T follicular helper cell (primary cell): ENCODE results near the gene FANCC.
"Not testable (repeated sequence)": the region's sequence is repeated elsewhere in the genome, so short reads cannot be mapped to it uniquely, and the experiment has no call there.

ENCODE experiments used
- DNase-seq: peaks from one replicate; pipeline ENCODE4 v3.0.0-alpha.2; 2020; ENCODE audit warnings: low read depth

The FANCC gene

DNA sequence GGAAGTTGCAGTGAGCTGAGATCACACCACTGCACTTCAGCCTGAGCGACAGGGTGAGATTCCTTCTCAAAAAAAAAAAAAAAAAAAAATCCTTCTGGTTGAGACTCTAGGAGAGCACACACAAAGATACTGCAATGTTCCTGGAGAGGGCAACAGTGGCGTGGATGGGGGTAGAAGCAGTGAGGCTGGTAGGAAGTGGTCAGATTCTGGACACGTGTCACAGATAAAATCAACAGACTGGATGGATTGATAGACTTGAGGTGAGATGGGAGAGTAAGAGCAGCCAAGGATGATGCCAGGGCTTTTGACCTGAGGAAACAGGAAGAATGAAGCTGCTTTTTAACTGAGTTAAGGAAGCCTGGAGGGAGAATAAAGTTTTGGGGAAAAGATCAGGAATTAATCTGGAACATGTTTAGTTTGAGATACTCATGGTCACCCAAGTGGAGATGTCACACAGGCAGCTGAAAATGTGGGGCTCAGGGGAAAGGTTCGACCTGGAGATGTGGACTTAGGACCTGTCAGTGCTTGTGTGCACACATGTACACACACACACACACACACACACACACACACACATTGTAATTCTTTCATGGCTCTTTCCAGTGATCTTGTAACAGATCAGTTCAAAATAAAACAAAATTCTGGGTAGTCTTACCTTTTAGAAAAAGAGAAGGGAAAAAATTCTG lies 88.1 kb downstream of the FANCC start:
- DNase-seq, result no peak

DNA sequence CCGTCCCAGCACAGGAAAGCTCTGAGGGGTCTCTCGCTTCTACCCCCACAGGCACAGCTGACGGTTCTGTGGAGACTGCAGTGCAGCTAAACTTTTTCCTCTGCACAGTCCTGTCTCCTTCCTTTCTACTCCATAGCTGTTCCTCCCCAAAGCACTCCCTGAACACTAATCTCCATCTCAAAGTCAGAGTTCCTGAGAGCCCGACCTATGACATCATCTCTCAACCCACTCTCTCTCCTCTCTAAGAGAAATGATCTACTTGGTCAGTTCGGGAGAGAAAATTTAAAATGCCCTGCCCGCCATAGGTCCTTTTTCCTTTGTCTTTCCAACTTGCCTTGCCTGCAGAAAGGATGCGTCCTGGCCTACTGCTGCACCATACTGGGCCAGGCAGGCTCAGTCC lies 90.6 kb downstream of the FANCC start:
- DNase-seq, result no peak

DNA sequence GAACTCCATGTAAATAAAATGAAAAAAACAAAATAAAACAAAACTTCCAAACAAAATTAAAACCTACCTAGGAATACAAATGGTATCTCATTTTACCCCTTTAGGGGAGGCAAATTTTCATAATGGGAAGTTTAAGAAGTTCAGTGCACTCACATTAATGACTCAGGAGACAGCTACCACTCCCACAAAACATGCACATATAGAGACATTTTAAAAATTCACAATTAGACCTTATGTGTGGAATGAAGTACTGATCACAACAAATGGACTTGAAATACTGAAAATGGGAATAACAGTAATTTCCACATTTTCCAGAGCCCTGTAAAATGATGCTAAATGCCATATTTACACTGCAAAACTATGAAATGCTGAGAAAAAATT lies 91.8 kb downstream of the FANCC start:
- DNase-seq, result no peak

DNA sequence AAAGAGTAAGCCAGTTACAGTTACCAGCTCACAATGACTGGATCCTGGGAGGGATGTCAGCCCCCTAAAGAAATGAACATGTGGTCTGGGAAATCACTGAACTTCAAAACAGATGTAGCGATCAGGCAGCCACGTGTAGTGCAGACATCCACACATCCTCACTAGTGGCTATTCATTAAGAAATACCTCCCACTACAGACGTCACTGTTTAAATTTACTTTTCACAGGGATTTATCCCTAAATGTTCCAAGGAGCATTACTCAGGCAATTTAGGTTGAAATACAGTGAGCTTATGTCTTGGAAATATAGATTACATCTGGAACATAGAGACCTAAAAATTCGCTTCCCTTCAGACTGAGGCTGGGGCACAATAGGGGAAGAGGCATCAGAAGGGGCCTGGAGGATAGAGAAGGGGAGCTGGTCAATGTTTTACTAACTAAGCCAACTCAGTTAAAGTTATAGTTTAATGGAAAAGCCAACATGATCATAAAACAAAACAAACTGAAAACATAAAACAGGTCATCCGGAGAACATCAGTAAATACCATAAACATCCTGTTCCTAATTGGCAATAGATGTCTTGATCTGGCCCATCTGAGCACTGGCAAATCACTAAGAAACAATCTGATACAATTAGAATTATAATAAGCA lies 92.3 kb downstream of the FANCC start:
- DNase-seq, result no peak

DNA sequence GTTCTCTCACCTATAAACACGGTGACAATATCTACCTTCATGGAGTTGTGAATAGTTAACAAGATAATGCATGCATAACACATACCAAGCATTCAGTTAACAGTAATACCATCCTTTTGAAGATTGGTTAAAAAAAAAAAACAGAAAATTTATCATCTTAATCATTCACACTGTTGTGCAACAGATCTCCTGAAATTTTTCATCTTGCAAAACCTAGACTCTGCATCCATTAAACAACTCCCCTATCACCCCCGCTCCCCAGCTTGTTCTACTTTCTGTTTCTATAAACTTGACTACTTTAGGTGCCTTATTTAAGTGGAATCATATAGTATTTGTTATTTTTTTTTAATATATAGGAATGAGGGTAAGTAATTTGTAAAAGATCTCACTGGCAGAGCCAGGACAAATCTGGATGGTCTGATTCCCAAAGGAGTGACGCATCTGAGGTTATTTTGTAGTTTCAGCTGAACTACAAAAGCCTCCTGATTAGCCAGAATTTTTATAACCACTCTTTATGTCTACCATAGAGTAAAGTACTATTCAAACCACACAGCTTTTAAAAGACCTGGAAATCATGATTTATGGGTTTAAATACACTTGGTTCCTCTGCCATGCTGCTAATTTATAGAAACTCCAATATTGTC lies 93.0 kb downstream of the FANCC start:
- no peak for DNase-seq

DNA sequence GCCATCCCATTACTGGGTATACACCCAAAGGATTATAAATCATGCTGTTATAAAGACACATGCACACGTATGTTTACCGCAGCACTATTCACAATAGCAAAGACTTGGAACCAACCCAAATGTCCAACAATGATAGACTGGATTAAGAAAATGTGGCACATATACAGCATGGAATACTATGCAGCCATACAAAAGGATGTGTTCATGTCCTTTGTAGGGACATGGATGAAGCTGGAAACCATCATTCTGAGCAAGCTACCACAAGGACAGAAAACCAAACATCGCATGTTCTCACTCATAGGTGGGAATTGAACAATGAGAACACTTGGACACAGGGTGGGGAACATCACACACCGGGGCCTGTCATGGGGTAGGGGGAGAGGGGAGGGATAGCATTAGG lies 97.2 kb downstream of the FANCC start:
- DNase-seq, result not testable (repeated sequence)

DNA sequence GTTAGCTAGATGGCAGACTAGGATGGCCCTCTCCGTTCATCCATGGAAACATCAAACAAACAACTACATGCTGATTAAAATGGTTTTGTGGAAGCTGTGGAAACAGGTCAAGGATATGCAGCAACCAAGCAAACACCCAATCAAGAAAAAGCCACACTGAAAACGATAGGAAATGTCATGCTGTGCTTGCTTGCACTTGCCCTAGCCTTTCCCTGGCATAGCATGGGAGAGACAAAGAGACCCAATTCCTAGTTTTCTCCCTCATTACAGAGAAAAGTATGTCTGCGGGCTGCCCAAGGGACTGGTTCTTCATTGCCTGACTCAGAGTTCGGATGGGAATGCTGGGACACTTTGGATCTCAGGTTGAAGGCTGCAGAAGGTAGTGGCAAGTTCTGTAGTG lies 98.7 kb downstream of the FANCC start:
- no peak for DNase-seq

DNA sequence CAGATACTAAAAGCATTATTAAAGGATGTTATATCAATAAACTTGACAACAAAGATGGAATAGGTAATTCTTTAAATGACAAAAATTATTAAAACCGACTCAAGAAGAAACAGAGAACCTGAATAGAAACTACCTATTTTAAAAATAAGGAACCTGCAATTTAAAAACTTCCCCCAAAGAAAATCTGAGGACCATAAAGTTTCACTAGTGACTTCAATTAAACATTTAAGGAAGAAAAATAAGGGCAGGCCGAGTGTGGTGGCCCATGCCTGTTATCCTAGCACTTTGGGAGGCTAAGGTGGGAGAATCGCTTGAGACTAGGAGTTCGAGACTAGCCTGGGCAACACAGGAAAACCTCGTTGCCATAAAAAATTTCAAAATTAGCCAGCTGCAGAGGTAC lies 99.6 kb downstream of the FANCC start:
- no peak for DNase-seq

DNA sequence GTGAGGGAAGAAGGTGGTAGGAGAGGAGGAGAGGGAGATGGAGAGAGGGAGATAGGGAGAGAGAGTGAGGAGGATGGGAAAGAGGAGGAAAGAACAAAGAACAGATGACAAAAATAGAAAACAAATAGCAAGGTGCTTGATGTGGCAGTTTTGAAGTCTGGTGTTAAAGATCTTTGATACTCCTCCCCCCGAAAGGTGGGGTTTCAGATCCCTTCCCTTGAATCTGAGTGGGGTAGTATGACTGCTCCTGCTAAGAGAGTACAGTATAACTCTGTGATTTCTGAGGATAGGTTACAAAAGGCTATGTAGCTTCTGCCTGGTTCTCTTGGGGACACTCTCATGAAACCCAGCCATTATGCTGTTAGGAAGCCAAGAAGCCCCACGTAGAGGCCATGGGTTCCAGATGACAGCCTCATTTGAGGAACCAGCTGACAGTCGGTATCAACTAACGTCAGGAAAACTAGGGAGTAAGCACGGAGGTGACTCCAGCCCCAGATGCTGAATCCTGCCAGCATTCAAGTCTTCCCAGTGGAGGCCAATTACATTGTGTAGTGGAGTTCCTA lies 102.1 kb downstream of the FANCC start:
- DNase-seq, result no peak

DNA sequence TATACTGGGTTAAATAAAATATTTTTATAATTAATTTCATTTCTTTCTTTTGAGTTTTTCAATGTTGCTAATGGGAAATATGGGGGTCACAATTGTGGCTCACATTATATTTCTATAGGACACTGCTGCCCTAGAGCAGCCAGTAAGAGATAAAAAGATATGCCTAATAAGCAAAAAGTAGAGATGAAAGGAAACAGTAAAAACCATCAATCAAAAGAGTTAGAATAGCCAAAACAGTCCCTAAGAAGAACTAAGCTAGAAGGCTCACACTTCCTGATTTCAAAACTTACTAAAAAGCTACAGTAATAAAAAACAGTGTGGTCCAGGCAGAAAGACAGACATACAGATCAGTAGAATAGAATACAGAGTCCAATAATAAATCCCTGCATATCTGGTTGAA lies 104.4 kb downstream of the FANCC start:
- DNase-seq, result no peak

DNA sequence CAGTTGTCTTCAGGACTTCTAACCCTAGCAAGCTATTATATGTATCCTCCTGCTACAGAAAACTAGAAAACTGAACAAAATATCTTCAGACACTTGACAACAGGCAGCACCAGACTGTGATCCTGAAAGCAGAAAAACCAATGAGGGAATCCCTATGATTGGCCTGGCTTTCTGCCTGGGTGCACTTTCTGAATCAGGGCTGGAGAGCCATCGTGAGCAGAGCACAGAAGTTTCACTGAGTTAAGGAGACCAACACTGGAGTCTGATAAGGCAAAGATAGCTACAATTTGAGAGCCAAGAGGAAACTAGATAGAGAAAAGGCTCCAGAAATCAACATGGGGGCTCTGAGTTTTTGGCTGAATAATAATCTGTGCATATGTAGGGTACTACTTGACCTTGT lies 106.5 kb downstream of the FANCC start:
- DNase-seq, result no peak

DNA sequence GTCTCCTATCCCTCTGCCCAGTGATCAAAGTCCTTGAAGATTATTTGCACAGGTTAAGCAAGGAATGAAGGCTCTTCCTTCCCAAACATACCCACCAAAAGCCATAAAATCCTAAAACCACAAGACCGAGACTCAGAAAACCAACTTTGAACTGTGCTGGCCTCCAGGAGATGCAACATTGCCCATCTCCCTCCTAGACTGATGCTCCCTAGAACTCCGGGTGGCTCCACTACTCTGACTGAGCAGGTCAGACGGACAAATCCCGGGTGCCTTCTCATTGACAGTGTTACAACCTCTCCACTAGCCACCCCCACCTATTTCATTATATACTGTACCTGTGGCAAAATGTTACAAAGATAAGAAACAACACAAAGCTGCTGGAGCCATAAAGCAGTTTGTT lies 110.1 kb downstream of the FANCC start:
- DNase-seq, result no peak

DNA sequence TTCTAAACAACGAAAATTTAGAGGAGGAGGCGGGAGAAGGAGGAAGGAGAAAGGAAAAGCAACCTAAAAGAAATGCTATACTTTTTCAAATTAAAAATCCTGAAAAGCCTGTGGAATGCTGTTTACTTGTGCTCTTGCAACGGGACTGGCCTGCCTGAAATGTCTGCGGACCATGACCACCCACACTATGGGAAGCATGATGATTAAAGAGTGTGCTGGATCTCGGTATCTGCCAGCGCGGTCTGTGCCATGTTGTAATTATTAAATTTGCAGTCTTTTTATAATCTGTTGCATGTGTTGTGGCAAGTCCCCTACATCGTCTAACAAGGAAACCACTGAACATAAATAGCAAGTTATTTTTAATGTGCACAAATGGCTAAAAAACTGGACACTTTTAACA lies 111.4 kb downstream of the FANCC start:
- no peak for DNase-seq

DNA sequence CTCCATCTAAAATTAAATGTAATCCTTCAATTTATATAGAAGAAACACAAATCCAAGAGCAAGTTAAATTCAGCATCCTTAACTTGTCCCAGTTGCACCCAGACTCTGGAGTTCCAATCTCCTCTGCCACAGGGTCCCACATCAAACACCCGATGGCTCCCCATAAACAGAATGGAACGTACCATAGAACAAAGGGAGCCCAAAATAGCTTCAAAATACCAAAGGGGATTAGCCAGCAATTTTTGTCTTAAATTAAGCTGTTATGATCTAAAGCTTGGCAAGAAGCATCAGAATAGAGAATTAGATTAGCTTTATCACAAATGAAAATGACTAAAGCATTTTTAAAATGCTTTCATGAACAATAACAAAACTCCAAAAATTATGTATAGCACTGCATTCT lies 112.8 kb downstream of the FANCC start:
- no peak for DNase-seq

DNA sequence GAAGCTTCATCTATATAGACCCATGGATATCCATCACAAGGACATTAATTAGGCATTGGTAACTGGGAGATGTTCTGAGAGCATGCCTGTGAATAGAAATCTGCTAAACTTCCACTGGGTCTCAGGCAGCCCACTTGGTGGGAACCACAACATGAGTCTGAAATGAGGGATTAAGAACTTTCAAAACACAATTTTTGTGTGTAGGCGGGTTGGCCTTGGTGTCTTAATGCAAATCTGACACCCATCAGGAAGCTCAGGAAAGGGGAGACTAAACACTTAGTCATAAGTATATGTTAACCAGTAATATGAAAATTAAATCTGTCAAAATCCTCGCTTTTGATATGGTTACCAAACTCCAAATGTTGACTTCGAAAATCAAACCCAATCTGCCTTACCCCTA lies 113.2 kb downstream of the FANCC start:
- DNase-seq, result no peak

DNA sequence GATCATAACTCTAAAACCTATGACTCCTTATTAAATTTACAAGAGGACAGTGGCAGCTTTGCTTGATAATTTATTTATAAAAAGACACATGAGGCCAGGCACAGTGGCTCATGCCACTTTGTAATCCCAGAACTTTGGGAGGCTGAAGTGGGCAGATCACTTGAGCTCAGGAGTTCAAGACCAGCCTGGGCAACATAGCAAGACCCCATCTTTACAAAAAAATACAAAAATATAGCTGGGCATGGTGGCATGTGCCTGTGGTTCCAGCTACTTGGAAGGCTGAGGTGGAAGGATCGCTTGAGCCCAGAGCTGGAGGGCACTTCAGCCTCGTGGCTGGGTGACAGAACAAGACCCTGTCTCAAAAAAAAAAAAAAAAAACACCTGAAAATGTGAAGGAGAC lies 114.5 kb downstream of the FANCC start:
- not testable (repeated sequence) for DNase-seq

DNA sequence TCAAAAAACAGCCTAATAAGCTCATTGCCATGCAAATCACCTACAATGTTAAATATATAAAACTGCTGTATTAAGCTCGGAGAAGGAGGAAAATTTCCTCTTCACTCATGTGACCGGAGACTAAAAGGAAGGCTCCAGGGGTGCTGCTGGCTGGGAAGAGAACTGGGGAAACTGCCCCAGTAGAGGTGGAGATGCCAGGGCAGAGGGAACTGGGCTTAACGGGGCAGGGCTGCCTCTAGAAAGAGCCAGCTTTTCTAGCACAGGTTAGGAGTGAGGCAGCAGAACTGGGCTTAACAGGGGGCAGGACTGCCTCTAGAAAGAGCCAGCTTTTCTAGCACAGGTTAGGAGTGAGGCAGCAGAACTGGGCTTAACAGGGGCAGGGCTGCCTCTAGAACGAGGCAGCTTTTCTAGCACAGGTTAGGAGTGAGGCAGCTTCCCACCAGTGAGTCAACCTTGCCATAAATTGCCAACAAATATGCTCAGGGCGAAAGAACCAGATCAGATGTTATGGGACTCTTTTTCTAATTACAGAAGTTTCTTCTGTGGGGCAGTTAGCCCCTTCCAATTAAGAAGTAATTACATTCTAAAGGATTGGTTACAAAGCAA lies 115.3 kb downstream of the FANCC start:
- DNase-seq, result no peak

DNA sequence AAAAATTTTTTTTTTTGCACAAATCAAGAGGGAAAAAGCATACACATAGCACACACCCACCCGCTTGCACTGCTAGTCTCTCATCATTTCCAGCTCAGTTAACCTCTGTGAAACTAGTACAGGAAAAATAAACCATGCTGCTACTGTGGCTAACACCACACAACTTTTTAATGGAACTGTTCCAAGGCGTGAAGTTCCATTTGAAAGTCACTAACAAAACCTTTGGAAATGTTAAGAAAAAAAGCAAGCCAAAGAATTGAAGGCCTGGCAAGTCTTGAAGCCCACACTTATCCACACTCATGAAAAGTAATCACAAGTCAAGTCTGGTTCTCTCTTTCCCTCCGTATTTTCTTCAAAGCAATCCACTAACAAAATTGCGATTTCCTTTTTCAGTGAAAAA lies 116.3 kb downstream of the FANCC start:
- DNase-seq, result no peak

DNA sequence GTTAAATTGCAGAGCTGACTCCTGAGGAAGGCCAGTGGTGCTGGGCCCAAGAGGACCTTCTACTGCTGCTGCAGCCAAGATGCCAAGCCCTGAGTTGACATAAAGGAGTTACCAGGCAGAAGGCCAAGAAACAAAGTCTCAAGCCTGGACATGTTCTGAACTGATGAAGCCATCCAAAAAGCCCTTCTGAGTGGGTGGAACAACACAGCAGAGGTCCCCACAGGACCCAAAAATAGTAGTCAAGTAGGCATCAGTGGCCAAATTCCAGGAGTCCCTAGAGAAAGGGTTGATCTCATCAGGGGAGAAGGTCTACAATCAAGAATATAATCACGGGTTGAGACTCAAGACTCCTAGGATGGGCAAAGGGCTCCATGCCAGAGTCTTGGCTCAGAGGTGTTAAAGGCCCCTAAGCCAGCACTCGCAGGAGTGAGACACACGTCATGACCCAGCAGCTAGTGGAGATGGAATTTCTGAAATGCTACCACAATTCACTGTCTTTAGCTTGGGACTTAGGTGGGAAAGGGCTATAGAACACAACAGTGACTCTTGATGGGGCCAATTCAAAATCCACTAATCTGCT lies 119.7 kb downstream of the FANCC start:
- DNase-seq, result no peak

DNA sequence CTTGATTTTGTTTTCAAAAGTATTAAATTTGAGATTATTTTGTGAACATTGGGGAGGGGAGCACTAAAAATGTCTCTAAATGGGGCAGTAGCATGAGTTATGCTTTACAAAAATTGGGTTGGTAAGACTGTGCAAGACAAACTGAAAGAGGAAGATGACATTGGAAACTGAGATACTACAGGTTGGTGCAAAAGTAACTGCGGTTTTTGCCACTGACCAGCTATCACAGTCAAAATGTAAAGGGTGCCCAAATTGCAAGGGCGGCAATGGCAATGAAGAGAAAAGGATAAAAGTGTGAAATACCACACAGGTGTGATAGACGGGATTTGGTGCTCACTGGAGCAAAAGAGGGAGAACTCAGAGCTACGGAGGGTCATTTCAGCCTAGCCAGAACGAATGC lies 124.0 kb downstream of the FANCC start:
- DNase-seq, result no peak

DNA sequence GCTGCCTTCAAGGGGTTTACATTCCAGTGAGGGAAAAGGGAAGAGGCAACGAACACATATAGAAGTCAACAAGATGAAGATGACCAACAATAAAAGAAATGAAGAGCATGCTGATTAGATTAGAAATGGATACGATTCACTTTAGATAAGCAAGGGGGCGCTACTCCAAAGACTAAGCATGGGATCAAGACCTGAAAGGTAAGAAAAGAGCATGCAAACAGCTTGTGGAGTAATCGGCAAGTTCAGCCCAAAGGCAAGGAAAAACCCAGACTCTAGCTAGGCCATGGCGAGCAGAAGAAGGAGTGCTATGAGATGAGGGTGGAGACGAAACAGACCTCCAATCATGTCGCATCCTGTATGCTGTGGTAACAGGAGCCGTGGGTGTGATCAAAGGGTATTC lies 124.4 kb downstream of the FANCC start:
- DNase-seq, result no peak

DNA sequence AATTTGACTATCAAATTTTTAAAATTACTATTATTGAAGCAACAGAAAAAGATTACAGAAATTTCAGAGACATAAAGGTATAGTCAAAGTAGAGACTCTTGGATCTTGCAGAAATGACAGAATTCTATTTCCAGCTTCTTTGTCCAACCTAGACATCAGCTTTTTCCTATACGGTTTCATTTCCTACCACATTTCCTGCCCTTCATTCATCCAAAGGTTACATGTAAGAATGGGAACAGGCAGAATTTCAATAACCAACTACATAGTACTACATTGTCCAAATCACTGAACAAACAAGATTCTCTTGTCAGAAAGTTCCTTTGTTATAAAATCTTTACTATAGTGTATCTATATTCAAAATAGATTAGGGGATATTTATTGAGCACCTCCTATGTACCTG lies 124.9 kb downstream of the FANCC start:
- DNase-seq, result no peak

DNA sequence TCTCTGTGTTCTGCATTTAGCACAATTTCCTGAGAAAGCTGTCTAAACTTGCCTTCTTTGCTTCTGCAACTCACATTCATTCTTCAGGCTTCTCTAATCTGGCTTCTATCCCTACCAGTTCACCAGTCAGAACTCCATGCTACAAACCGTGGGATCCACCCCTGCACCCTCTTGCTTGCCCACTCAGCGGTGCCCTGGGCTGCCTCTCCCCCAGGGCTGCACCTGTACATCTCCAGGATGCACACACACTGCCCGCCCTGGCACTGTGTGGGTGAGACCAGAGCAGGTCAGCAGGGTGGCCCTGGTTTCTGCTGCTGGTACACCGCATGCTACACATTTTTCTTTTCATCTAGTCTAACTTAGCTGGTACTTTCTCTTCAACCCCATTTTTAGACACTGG lies 127.1 kb downstream of the FANCC start:
- no peak for DNase-seq
